ENCODE results near the gene OSBPL3. TPM values are rescaled to one million over a fixed set of nuclear protein-coding genes. Genes with fewer than 3 reads are reported as not detected.

Gene OSBPL3
- total RNA-seq, 1 experiment from 2014 or later, result 9.7 TPM

DNA sequence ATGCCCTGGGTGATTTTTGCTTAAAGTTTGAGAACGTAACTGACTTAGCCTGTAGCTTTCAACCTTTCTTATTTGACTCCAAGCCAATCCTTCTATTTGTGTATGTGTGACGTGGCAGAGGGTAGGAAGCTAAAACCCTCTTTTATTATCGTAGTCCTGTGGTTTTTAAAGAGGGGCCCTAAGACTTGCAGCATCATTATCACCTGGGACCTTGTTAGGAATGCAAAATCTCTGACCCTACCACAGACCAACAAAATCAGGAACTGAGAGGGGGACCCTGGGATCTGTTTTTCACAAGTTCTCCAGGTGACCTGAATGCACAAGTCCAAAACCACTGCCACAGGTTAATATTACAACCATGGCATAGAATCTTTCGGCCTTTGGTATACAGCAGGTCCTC is 80.1 kb downstream of the OSBPL3 start:
- no peak for DNase-seq (ENCODE audit: extremely low read depth, low read depth)

- no peak for DNase-seq (ENCODE audit: extremely low read depth, low read depth)
Measured at GRCh38 chr7:24899161-24899560, 80.8 kb downstream of the OSBPL3 start.

GRCh38 chr7:24898691-24899090 is 81.3 kb downstream of the OSBPL3 start:
- DNase-seq (ENCODE audit: extremely low read depth, low read depth), result no peak

GRCh38 chr7:24896031-24896501 is 83.9 kb downstream of the OSBPL3 start:
- DNase-seq (ENCODE audit: extremely low read depth, low read depth), result no peak

DNA sequence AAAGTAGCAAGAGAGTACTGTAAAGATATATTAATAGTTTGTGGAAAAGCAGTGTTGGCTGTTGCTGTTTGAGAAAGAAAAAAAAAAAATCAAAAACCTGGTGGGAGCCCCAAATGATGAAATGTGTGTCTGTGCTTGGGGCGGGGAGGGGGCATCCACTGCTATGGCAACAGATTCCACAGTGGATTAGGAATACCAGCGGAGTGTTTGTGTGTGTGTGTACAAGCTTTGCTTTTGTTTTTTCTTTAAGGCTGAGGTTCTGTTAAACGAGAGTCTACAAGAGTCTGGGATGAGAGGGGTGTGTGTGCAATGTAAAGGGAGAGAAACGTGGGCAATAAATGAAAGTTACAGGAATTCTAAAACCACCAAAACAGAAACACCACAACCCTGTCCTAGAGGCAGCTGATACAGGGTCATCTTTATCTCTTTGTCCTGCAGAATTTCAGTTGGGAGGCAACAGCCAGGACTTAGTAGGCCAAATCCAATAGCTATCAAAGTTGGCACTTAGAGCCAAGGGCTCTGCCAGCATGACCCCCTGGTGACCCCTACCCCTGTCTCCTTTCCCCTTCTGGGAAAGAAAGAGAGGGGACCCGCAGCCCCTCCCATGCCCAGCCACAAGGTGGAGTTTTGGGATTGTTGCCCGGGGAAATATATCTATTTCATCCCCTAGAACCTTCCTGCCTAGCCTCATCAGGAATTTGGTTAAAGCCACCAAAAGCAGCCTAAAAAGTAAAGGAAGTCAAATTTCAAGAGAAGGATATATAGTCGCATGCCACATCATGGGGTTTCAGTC is 85.4 kb downstream of the OSBPL3 start:
- DNase-seq (ENCODE audit: extremely low read depth, low read depth), result no peak

- DNase-seq (ENCODE audit: extremely low read depth, low read depth), result no peak
Measured at GRCh38 chr7:24891311-24891735, 88.7 kb downstream of the OSBPL3 start.

DNA sequence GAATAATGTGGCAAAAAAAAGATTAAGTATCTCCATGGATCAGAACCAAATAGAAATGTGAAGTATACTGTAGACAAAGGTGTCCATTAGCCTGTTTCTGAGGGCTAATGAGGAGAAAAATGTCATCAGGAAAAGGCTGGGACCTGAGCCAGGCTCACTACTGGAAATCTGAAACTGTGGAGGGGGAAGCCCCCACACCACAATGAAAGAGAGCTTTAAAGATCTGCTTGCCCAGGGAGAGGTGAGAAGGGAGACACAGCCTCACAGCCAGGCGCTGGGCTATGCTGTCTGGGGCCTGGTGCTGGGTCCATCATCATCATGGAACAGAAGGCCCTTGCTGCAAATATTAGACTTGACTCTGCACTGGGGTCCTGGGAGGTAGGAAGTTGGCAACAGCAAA is 90.4 kb downstream of the OSBPL3 start:
- no peak for DNase-seq (ENCODE audit: extremely low read depth, low read depth)

DNA sequence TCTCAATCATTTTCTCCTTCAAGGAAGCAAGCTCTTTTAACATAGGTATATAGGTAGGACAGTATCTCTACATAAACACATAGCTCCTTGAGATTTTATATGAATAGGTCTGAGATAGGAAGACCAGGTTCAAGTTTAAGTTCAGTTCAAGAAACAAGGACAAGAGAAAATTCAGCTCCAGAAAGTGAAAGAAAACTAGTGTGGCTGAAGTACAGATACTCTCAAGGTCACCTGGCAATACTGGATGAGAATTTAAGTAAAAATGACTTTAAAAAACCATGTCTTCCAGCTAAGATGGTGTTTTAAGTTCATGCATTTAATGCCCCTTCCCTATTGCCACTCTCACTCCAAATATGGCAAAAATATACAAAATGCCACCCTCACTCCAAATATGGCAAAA is 91.3 kb downstream of the OSBPL3 start:
- DNase-seq (ENCODE audit: extremely low read depth, low read depth), result no peak

GRCh38 chr7:24885716-24886115 is 94.3 kb downstream of the OSBPL3 start:
- DNase-seq (ENCODE audit: extremely low read depth, low read depth), result no peak

GRCh38 chr7:24885305-24885704 is 94.7 kb downstream of the OSBPL3 start:
- DNase-seq (ENCODE audit: extremely low read depth, low read depth), result no peak

GRCh38 chr7:24884401-24884800 is 95.6 kb downstream of the OSBPL3 start:
- no peak for DNase-seq (ENCODE audit: extremely low read depth, low read depth)

DNA sequence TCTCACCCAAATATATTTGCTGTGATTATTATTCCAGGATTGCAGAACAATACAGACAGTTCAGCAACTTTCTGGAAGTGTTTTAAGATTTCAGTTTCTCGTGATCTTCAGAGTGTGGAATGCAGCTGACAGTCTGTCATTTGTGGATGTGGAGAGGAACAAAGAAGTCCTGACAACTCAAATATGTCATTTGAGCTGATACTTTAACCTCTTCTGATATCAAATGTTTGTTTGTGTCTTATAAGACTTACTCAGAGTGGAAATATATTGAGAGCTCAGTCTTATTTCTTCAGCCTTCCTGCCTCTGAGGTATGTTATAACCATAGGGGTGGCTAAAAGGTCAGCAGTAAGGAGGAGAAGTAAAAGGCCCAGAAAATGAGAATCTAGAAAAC is 96.4 kb downstream of the OSBPL3 start:
- no peak for DNase-seq (ENCODE audit: extremely low read depth, low read depth)

- DNase-seq (ENCODE audit: extremely low read depth, low read depth), result no peak
Measured at GRCh38 chr7:24882989-24883621, 96.9 kb downstream of the OSBPL3 start.

GRCh38 chr7:24881623-24882022 is 98.4 kb downstream of the OSBPL3 start:
- DNase-seq (ENCODE audit: extremely low read depth, low read depth), result no peak

GRCh38 chr7:24880886-24881285 is 99.1 kb downstream of the OSBPL3 start:
- no peak for DNase-seq (ENCODE audit: extremely low read depth, low read depth)

- no peak for DNase-seq (ENCODE audit: extremely low read depth, low read depth)
Measured at GRCh38 chr7:24879291-24879690, 100.7 kb downstream of the OSBPL3 start.

GRCh38 chr7:24877790-24878311 is 102.1 kb downstream of the OSBPL3 start:
- DNase-seq (ENCODE audit: extremely low read depth, low read depth), result no peak

DNA sequence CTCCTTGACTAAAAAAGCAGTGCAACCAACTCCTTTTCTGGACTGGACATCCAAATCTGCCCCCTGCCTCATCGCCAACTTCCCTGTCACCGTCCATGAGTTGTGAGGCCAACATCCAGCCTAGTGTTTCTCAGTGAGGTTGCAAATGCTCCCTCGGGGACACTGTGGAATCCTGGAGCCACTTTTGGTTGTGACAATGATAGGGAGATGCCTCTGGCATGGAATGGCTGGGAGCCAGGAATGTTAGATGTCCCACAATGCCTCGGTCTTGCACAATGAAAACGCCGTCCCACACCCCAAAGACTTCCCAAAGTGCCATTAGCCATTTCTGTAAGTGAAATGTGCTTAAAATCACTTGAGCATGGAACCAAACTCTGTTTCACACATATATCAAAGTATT is 105.2 kb downstream of the OSBPL3 start:
- DNase-seq (ENCODE audit: extremely low read depth, low read depth), result no peak

- DNase-seq (ENCODE audit: extremely low read depth, low read depth), result no peak
Measured at GRCh38 chr7:24873944-24874343, 106.0 kb downstream of the OSBPL3 start.

DNA sequence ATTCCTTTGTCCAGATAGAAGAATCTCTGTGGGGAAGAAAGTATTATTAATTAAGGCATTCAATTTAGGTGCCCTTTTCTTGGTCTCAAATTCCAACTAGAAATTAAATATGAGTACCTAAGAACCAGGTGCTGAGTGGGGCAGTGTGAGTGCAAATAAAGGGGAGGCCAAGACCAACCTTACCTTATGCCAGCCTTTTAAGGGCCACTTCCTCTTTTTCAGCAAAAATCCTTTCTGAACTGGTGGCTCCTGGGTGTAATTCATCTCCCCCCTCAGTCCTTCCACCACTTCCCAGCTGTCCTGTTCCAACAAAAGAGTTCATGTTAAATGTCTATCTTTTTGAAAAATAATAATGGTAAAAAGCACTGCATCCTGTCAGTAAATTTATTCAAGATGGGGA is 108.2 kb downstream of the OSBPL3 start:
- no peak for DNase-seq (ENCODE audit: extremely low read depth, low read depth)

- no peak for DNase-seq (ENCODE audit: extremely low read depth, low read depth)
Measured at GRCh38 chr7:24870766-24871165, 109.2 kb downstream of the OSBPL3 start.

DNA sequence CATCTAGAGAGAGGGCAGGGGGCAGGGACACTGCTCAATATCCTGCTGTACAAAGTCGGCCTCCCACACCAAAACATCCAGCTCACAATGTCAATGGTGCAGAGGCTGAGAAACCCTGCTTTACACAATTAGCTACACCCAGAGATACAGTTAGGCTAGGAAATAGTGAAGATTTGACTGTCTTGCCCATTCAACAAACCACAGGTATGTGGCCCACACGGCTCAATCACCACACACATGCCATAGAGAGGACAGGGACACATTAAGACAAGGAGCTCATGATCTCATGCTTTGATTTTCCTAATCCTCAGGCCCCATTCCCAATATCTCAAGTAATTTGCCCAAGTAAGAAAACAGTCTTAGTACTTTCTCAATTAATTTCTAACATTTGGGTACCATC is 110.4 kb downstream of the OSBPL3 start:
- no peak for DNase-seq (ENCODE audit: extremely low read depth, low read depth)

Data from NCI-H460 (cell line).